ENCODE results near the gene KCNN3. TPM values are rescaled to one million over a fixed set of nuclear protein-coding genes. Genes with fewer than 3 reads are reported as not detected.

The KCNN3 gene
- total RNA-seq, 6 donors from 2014 or later, result 2.7 to 6.6 (median 3.7) TPM

- no peak for DNase-seq
- Histone ChIP-seq H3K27ac (no peak overlapping the region), H3K4me3 (no peak overlapping the region), H3K4me1 (no peaks in the 10 kb centered on the region), H3K27me3 (no peaks in the 10 kb centered on the region), H3K9me3 (no peaks in the 10 kb centered on the region), H3K36me3 (no peaks in the 10 kb centered on the region)
- 94 to 98% methylated on average over 23 of the region's 23 CpGs for WGBS, 2 donors
- TF ChIP-seq, protein P1, sequence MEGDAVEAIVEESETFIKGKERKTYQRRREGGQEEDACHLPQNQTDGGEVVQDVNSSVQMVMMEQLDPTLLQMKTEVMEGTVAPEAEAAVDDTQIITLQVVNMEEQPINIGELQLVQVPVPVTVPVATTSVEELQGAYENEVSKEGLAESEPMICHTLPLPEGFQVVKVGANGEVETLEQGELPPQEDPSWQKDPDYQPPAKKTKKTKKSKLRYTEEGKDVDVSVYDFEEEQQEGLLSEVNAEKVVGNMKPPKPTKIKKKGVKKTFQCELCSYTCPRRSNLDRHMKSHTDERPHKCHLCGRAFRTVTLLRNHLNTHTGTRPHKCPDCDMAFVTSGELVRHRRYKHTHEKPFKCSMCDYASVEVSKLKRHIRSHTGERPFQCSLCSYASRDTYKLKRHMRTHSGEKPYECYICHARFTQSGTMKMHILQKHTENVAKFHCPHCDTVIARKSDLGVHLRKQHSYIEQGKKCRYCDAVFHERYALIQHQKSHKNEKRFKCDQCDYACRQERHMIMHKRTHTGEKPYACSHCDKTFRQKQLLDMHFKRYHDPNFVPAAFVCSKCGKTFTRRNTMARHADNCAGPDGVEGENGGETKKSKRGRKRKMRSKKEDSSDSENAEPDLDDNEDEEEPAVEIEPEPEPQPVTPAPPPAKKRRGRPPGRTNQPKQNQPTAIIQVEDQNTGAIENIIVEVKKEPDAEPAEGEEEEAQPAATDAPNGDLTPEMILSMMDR (IDR thresholded peaks at IDR 0.05), result no peak
- TF ChIP-seq POLR2AphosphoS5 (IDR thresholded peaks at IDR 0.05), result no peak
- TF ChIP-seq POLR2A (IDR thresholded peaks at IDR 0.05), result no peak
- TF ChIP-seq EP300 (IDR thresholded peaks at IDR 0.05), result no peak
- ATAC-seq (ENCODE audit: low FRiP score in 2 of 2), result no peak
Observed at GRCh38 chr1:154772056-154772455, 98.0 kb downstream of the KCNN3 start.

DNA sequence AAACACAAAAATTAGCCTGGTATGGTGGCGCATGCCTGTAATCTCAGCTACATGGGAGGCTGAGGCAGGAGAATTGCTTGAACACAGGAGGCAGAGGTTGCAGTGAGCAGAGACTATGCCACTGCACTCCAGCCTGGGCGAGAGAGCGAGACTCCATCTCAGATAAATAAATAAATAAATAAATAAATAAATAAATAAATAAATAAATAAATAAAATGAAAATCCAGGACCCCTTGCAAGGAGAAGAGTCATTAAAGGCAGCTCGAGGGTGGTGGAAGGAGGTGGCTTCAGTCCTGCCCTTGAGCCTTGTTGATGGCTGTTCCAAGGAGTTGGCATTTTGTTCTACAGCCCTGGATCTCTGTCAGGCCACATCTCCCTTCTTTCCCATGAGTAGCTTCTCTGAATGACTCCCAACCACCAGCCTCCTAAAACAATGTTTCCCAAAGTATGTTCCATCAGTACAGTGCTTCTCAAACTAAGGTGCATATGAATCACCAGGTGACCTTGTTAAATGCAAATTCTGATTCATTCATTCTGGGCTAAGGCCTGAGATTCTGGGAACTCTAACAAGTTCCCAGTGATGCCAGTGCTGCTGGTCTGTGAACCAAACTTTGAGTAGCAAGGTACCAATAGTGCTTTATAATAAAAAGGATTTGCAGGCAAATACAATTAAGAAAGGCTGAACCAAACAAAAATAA lies 99.0 kb downstream of the KCNN3 start:
- ATAC-seq (ENCODE audit: low FRiP score in 2 of 2) (no peak), DNase-seq (no peak)
- TF ChIP-seq POLR2A (IDR thresholded peaks at IDR 0.05) (no peak), POLR2AphosphoS5 (IDR thresholded peaks at IDR 0.05) (no peak), EP300 (IDR thresholded peaks at IDR 0.05) (no peak)
- TF ChIP-seq, protein P1 (IDR thresholded peaks at IDR 0.05), result no peak
- Histone ChIP-seq H3K4me1 (no peaks in the 10 kb centered on the region), H3K27me3 (no peaks in the 10 kb centered on the region), H3K36me3 (no peaks in the 10 kb centered on the region), H3K4me3 (no peak overlapping the region), H3K27ac (no peak overlapping the region), H3K9me3 (no peaks in the 10 kb centered on the region)
- WGBS, 2 donors, result 91 to 95% methylated on average over 4 of the region's 4 CpGs

GRCh38 chr1:154769193-154769895 lies 100.7 kb downstream of the KCNN3 start:
- Histone ChIP-seq H3K9me3 (no peaks in the 10 kb centered on the region), H3K4me3 (no peak overlapping the region), H3K27me3 (no peaks in the 10 kb centered on the region), H3K27ac (no peak overlapping the region), H3K36me3 (no peaks in the 10 kb centered on the region), H3K4me1 (no peaks in the 10 kb centered on the region)
- DNase-seq, result no peak
- TF ChIP-seq POLR2A (IDR thresholded peaks at IDR 0.05) (no peak), EP300 (IDR thresholded peaks at IDR 0.05) (no peak)
- TF ChIP-seq, protein P1 (IDR thresholded peaks at IDR 0.05), result no peak
- ATAC-seq (ENCODE audit: low FRiP score in 2 of 2), result no peak
- 90 to 95% methylated on average over 5 of the region's 5 CpGs for WGBS, 2 donors

DNA sequence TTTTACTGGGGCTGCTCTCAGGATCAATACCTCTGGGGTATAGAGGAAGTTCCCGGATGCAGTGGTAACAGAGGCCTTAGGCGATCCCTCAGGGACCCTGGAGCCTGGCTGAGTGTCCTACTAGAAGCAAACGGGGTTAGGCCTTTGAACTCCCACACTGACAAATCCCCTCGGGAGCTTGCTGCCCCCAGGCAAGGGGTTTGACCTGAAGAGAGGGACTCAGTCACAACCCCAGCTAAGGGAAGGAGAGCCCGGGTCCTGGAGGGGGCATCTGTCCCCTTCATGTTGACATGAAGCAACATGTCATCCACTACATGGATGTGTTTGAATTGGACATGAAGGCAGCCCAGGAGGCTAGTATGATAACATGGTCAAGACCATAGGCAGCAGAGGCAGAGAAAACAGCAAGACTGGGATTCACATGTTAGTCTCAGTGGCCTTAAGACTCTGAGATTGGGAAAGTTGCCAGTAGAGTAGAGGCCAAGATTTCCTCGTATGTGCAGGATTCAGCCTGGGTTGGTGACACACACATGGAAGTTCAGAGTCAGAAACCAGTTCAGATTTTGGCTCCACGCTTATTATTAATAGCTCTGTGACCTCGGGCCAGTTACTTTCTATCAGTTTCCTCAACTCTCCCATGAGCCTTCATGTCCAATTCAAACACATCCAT lies 101.5 kb downstream of the KCNN3 start:
- 70 to 71% methylated on average over 5 to 8 of the region's 8 CpGs for WGBS, 2 donors
- no peak for ATAC-seq (ENCODE audit: low FRiP score in 2 of 2)
- no peaks in the 10 kb centered on the region for H3K36me3 ChIP-seq
- H3K4me3 ChIP-seq, result no peak overlapping the region
- no peaks in the 10 kb centered on the region for H3K27me3 ChIP-seq
- H3K27ac ChIP-seq, result no peak overlapping the region
- H3K9me3 ChIP-seq, result no peaks in the 10 kb centered on the region
- TF ChIP-seq POLR2AphosphoS5 (IDR thresholded peaks at IDR 0.05) (no peak), EP300 (IDR thresholded peaks at IDR 0.05) (no peak), POLR2A (IDR thresholded peaks at IDR 0.05) (no peak)
- TF ChIP-seq, protein P1 (IDR thresholded peaks at IDR 0.05), result no peak
- no peaks in the 10 kb centered on the region for H3K4me1 ChIP-seq
- no peak for DNase-seq
